PC-3 (cell line): ENCODE data around the gene PRSS56.

ENCODE experiments used
- CTCF ChIP-seq: fragments of 300-600 bp; sonication (generic); conservative IDR thresholded peaks from 2 replicates; pipeline ENCODE4 v1.5.1; 2017; ENCODE audit warnings: antibody characterized with exemption, low read depth, mild to moderate bottlenecking, low read length
- EZH2 ChIP-seq: fragments of 300-600 bp; sonication (generic); IDR thresholded peaks from one replicate; pipeline ENCODE4 v1.6.1; 2017; ENCODE audit warnings: antibody characterized with exemption, mild to moderate bottlenecking, low read length; ENCODE audit not compliant: unreplicated experiment

GRCh38 chr2:232537079-232537478 lies 16.9 kb downstream of the PRSS56 start:
- TF ChIP-seq EZH2, result no peak
- TF ChIP-seq CTCF, result peak; percentile 57
